ENCODE results near the gene DPF3.

The DPF3 gene

GRCh38 chr14:72777636-72778035, 116.3 kb downstream of the DPF3 start:
- in situ Hi-C loops (cut with HindIII; ENCODE audit: low sequenced_read_pairs) = no loop called here
- no peak for DNase-seq (ENCODE audit: low read depth)
- TF ChIP-seq CTCF (IDR thresholded peaks at IDR 0.05; ENCODE audit: low read depth, low read length, missing control alignments) = no peak
- H3K4me3 ChIP-seq (ENCODE audit: low read depth, low read length) = no peak overlapping the region

- in situ Hi-C loops (cut with HindIII; ENCODE audit: low sequenced_read_pairs) = no loop called here
- no peak overlapping the region for H3K4me3 ChIP-seq (ENCODE audit: low read depth, low read length)
- TF ChIP-seq CTCF (IDR thresholded peaks at IDR 0.05; ENCODE audit: low read depth, low read length, missing control alignments) = no peak
- no peak for DNase-seq (ENCODE audit: low read depth)
Observed at GRCh38 chr14:72776701-72777261, 117.1 kb downstream of the DPF3 start.

GRCh38 chr14:72775923-72776554, 117.9 kb downstream of the DPF3 start:
- no peak for TF ChIP-seq CTCF (IDR thresholded peaks at IDR 0.05; ENCODE audit: low read depth, low read length, missing control alignments)
- in situ Hi-C loops (cut with HindIII; ENCODE audit: low sequenced_read_pairs) = no loop called here
- DNase-seq (ENCODE audit: low read depth) = no peak

GRCh38 chr14:72774894-72775620, 118.8 kb downstream of the DPF3 start:
- no peak overlapping the region for H3K4me3 ChIP-seq (ENCODE audit: low read depth, low read length)
- TF ChIP-seq CTCF (IDR thresholded peaks at IDR 0.05; ENCODE audit: low read depth, low read length, missing control alignments) = no peak
- DNase-seq (ENCODE audit: low read depth) = no peak
- in situ Hi-C loops (cut with HindIII; ENCODE audit: low sequenced_read_pairs) = no loop called here

More at GRCh38 chr14:72775923-72776554, 117.9 kb downstream of the DPF3 start:
- H3K4me3 ChIP-seq (ENCODE audit: low read depth, low read length) = no peak overlapping the region

- in situ Hi-C loops (cut with HindIII; ENCODE audit: low sequenced_read_pairs) = no loop called here
- DNase-seq (ENCODE audit: low read depth) = no peak
- no peak for TF ChIP-seq CTCF (IDR thresholded peaks at IDR 0.05; ENCODE audit: low read depth, low read length, missing control alignments)
- no peak overlapping the region for H3K4me3 ChIP-seq (ENCODE audit: low read depth, low read length)
Observed at GRCh38 chr14:72774141-72774540, 119.8 kb downstream of the DPF3 start.

GRCh38 chr14:72771561-72771960, 122.3 kb downstream of the DPF3 start:
- no peak overlapping the region for H3K4me3 ChIP-seq (ENCODE audit: low read depth, low read length)
- DNase-seq (ENCODE audit: low read depth) = no peak
- no peak for TF ChIP-seq CTCF (IDR thresholded peaks at IDR 0.05; ENCODE audit: low read depth, low read length, missing control alignments)
- in situ Hi-C loops (cut with HindIII; ENCODE audit: low sequenced_read_pairs) = no loop called here
